ENCODE measurements around the gene ABHD1.
A peak's percentile ranks its signal among the peaks of the same experiment; 100 is the strongest.

The ABHD1 gene

GRCh38 chr2:27086724-27087593 lies 36.7 kb upstream of the ABHD1 start, which contains the start of gene KHK:
Gene KHK, plus strand, starts transcription at chr2:27086772. Its CDS starts 488 bp downstream, at chr2:27087260.
- DNase-seq (ENCODE audit: low read depth) = peak; percentile 5

- no peak for DNase-seq (ENCODE audit: low read depth)
Observed at GRCh38 chr2:27087823-27088410, 35.7 kb upstream of the ABHD1 start.

GRCh38 chr2:27088634-27089033 lies 35.0 kb upstream of the ABHD1 start:
- no peak for DNase-seq (ENCODE audit: low read depth)

- DNase-seq (ENCODE audit: low read depth) = no peak
Observed at GRCh38 chr2:27089111-27089954, 34.3 kb upstream of the ABHD1 start.

GRCh38 chr2:27091746-27092695 lies 31.6 kb upstream of the ABHD1 start:
- no peak for DNase-seq (ENCODE audit: low read depth)

GRCh38 chr2:27092696-27093429 lies 30.8 kb upstream of the ABHD1 start:
- DNase-seq (ENCODE audit: low read depth) = no peak

- no peak for DNase-seq (ENCODE audit: low read depth)
Observed at GRCh38 chr2:27093430-27094352, 29.9 kb upstream of the ABHD1 start.

- DNase-seq (ENCODE audit: low read depth) = no peak
Observed at GRCh38 chr2:27094353-27094984, 29.1 kb upstream of the ABHD1 start.

GRCh38 chr2:27095427-27095744 lies 28.2 kb upstream of the ABHD1 start:
- no peak for DNase-seq (ENCODE audit: low read depth)

- peak; percentile 73 for DNase-seq (ENCODE audit: low read depth)
Observed at GRCh38 chr2:27095745-27096651, 27.6 kb upstream of the ABHD1 start.

GRCh38 chr2:27096748-27097297 lies 26.8 kb upstream of the ABHD1 start:
- DNase-seq (ENCODE audit: low read depth) = no peak

GRCh38 chr2:27097341-27097740 lies 26.3 kb upstream of the ABHD1 start:
- no peak for DNase-seq (ENCODE audit: low read depth)

GRCh38 chr2:27099334-27099955 lies 24.2 kb upstream of the ABHD1 start:
- no peak for DNase-seq (ENCODE audit: low read depth)

GRCh38 chr2:27100036-27100435 lies 23.6 kb upstream of the ABHD1 start:
- no peak for DNase-seq (ENCODE audit: low read depth)

GRCh38 chr2:27102329-27102728 lies 21.3 kb upstream of the ABHD1 start:
- DNase-seq (ENCODE audit: low read depth) = no peak

GRCh38 chr2:27105981-27106380 lies 17.6 kb upstream of the ABHD1 start:
- no peak for DNase-seq (ENCODE audit: low read depth)

- DNase-seq (ENCODE audit: low read depth) = no peak
Observed at GRCh38 chr2:27108221-27108620, 15.4 kb upstream of the ABHD1 start.
